Esophagus muscularis mucosa (tissue), 4 donors: Measurements from ENCODE around the gene PDE4D.

Experiments
- CTCF ChIP-seq, 3 experiments: fragments of 200-600 bp in 2 of 3; fragments of 450-650 bp in 1 of 3; sonication (generic) in 2 of 3; IDR thresholded peaks; one replicate each; pipeline ENCODE4 v1.5.1; 2017 to 2019; ENCODE audit warnings: antibody characterized with exemption in 3 of 3, mild to moderate bottlenecking in 2 of 3, moderate library complexity in 1 of 3
- EP300 ChIP-seq: sonication (generic); formaldehyde crosslinking; IDR thresholded peaks from one replicate; pipeline ENCODE4 v1.6.1; 2017; ENCODE audit warnings: antibody characterized with exemption
- POLR2A ChIP-seq: fragments of 450-650 bp; IDR thresholded peaks from one replicate; pipeline ENCODE4 v1.6.1; 2017; ENCODE audit warnings: antibody characterized with exemption, moderate library complexity, mild to moderate bottlenecking, low read depth

- TF ChIP-seq POLR2A: no peak
- TF ChIP-seq CTCF (IDR thresholded peaks at IDR 0.05): no peak
- no peak for TF ChIP-seq EP300
Observed at GRCh38 chr5:59423021-59423420, 470.5 kb downstream of the PDE4D start.
